ENCODE measurements around the gene PSMD14. TPM values are rescaled to one million over a fixed set of nuclear protein-coding genes. Genes with fewer than 3 reads are reported as not detected.
"Not testable (repeated sequence)": the region's sequence is repeated elsewhere in the genome, so short reads cannot be mapped to it uniquely, and the experiment has no call there.

Gene PSMD14
- total RNA-seq, 2 experiments from 2014 or later: 84.2 to 89.8 TPM

DNA sequence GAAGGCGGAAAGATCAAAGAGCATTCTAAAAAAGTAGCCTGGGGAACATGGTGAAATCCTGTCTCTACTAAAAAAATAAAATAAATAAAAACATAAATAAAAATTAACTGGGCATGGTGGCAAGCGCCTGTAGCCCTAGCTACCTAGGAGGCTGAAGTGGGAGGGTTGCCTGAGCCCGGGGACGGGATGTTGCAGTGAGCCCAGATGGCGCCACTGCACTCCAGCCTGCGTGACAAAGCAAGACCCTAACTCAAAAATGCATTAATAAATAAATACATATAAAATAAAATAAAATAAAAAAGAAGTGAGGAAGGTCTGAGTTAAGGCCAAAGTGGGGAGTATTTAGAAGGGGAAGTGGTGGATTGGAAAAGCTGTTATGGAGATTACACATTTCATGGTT is 1.3 kb upstream of the PSMD14 start:
- DNase-seq: no peak
- Mint-ChIP-seq H3K27me3 (peaks cover 3% of the 10 kb centered on the region), H3K27ac (no peak overlapping the region), H3K4me1 (ENCODE audit: low read depth) (peaks cover 28% of the 10 kb centered on the region), H3K36me3 (peaks cover 19% of the 10 kb centered on the region), H3K9me3 (peaks cover 13% of the 10 kb centered on the region), H3K4me3 (peak overlapping the region; percentile 91)
- CTCF ChIA-PET: interaction anchor here (0.9 kb wide), 1 partner anchor 33 kb away, joined by 4 read pairs; no protein-coding TSS in a partner anchor
- intact Hi-C loops (cut with micrococcal nuclease): loop anchor here (5.0 kb wide), 1 partner anchor 110 kb away; the partner anchor contains the start of gene TBR1
- POLR2A ChIA-PET: no interaction called here

DNA sequence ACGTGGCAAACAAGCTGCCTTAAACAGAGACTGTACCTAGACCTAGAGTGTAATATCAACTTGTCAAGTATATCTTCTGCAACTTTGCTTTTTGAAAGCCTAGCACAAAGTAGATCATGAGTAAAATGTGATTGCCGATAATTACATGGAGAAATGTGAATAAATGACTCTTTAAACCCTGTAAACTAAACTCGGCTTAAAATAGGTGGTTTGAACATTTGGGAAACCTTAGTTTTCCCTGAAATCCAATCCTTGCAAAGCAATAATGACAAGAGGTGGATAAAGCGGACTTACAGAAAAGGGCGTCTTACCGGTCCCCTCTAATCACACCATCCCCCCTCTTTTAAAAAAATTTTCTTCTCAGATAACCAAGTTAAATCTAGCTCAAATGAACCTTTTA is 549 bp upstream of the PSMD14 start:
- DNase-seq: no peak
- peaks cover under 1% of the 10 kb centered on the region for H3K27me3 Mint-ChIP-seq
- intact Hi-C loops (cut with micrococcal nuclease): loop anchor here (1.0 to 5.0 kb wide), 8 partner anchors 63 to 1011 kb away; partner anchors contain the start of genes IFIH1, TANK and TBR1
- peak overlapping the region; percentile 92 for H3K27ac Mint-ChIP-seq
- POLR2A ChIA-PET: interaction anchor here (0.6 to 1.0 kb wide), 4 partner anchors 11 to 76 kb away, joined by 3 to 4 read pairs (median 3); no protein-coding TSS in a partner anchor
- peaks cover 33% of the 10 kb centered on the region for H3K4me1 Mint-ChIP-seq (ENCODE audit: low read depth)
- CTCF ChIA-PET: interaction anchor here (0.7 kb wide), 1 partner anchor 34 kb away, joined by 3 read pairs; no protein-coding TSS in a partner anchor
- peak overlapping the region; percentile 91 for H3K4me3 Mint-ChIP-seq
- H3K9me3 Mint-ChIP-seq: peaks cover 11% of the 10 kb centered on the region
- H3K36me3 Mint-ChIP-seq: peaks cover 19% of the 10 kb centered on the region

- POLR2A ChIA-PET: no interaction called here
- peaks cover 29% of the 10 kb centered on the region for H3K36me3 Mint-ChIP-seq
- CTCF ChIA-PET: no interaction called here
Observed at GRCh38 chr2:161312996-161313395, 4.8 kb downstream of the PSMD14 start.

DNA sequence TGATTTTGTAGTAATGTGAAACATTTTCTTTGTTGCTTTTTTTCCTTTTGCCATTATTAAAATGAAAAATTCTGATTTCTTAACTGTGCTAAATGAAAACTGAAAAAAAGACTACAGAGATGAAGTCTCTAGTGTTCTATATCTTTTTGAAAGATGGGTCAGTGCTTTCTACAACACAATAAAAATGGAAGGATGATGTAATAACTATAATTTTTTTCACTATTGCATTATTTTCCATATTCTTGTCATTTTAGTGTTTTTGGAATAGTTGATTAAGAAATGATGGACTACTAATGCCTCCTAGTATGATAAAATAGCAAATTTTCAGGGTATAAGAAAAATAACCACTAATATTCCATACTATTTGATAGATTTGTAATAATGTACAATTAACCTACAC is 7.2 kb downstream of the PSMD14 start:
- Mint-ChIP-seq H3K4me3 (no peak overlapping the region), H3K36me3 (peaks cover 22% of the 10 kb centered on the region), H3K9me3 (no peaks in the 10 kb centered on the region), H3K27me3 (no peaks in the 10 kb centered on the region), H3K4me1 (ENCODE audit: low read depth) (peaks cover 36% of the 10 kb centered on the region), H3K27ac (no peak overlapping the region)
- intact Hi-C loops (cut with micrococcal nuclease): no loop called here
- no peak for DNase-seq
- ChIA-PET POLR2A (no interaction called here), CTCF (no interaction called here)

More at GRCh38 chr2:161312996-161313395, 4.8 kb downstream of the PSMD14 start:
- no peak overlapping the region for H3K4me3 Mint-ChIP-seq
- H3K27ac Mint-ChIP-seq: no peak overlapping the region
- intact Hi-C loops (cut with micrococcal nuclease): no loop called here
- H3K9me3 Mint-ChIP-seq: no peaks in the 10 kb centered on the region
- no peaks in the 10 kb centered on the region for H3K27me3 Mint-ChIP-seq
- no peak for DNase-seq
- H3K4me1 Mint-ChIP-seq (ENCODE audit: low read depth): peaks cover 49% of the 10 kb centered on the region

GRCh38 chr2:161316701-161317100 is 8.5 kb downstream of the PSMD14 start:
- Mint-ChIP-seq H3K27ac (no peak overlapping the region), H3K36me3 (peaks cover 25% of the 10 kb centered on the region), H3K4me1 (ENCODE audit: low read depth) (peaks cover 31% of the 10 kb centered on the region), H3K27me3 (no peaks in the 10 kb centered on the region), H3K9me3 (no peaks in the 10 kb centered on the region), H3K4me3 (no peak overlapping the region)
- ChIA-PET CTCF (interaction anchor here (0.5 kb wide), 1 partner anchor 44 kb away, joined by 3 read pairs; no protein-coding TSS in a partner anchor), POLR2A (no interaction called here)
- DNase-seq: no peak
- intact Hi-C loops (cut with micrococcal nuclease): no loop called here

- Mint-ChIP-seq H3K4me1 (ENCODE audit: low read depth) (peaks cover 4% of the 10 kb centered on the region), H3K9me3 (no peaks in the 10 kb centered on the region), H3K27ac (no peak overlapping the region), H3K27me3 (no peaks in the 10 kb centered on the region), H3K36me3 (peaks cover 46% of the 10 kb centered on the region), H3K4me3 (no peak overlapping the region)
- CTCF ChIA-PET: interaction anchor here (1.0 to 1.5 kb wide), 2 partner anchors 56 to 99 kb away, joined by 4 read pairs; no protein-coding TSS in a partner anchor
- POLR2A ChIA-PET: no interaction called here
- DNase-seq: no peak
- intact Hi-C loops (cut with micrococcal nuclease): no loop called here
Observed at GRCh38 chr2:161321944-161322648, 13.9 kb downstream of the PSMD14 start.

DNA sequence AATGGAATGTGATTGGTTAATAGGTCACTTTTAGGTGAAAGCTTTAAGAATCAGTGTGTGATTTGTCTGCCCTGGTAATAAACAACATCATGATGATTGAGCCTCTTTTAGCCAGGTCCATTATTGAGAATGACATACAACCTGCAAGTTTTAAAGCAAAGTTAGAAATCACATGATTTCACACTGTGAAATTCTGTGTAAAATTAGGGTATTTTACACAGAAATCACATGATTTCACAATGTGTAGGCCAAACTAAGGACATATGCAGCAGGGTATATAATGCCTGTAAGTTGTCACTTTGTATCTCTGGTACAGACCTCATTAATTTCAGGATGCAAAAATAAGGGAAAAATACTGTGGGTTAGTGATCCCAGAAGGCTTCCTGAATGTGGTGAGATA is 16.7 kb downstream of the PSMD14 start:
- POLR2A ChIA-PET: no interaction called here
- Mint-ChIP-seq H3K27ac (no peak overlapping the region), H3K36me3 (peaks cover 44% of the 10 kb centered on the region), H3K4me3 (no peak overlapping the region), H3K27me3 (no peaks in the 10 kb centered on the region), H3K4me1 (ENCODE audit: low read depth) (peaks cover 2% of the 10 kb centered on the region), H3K9me3 (no peaks in the 10 kb centered on the region)
- CTCF ChIA-PET: no interaction called here
- intact Hi-C loops (cut with micrococcal nuclease): no loop called here
- DNase-seq: no peak

DNA sequence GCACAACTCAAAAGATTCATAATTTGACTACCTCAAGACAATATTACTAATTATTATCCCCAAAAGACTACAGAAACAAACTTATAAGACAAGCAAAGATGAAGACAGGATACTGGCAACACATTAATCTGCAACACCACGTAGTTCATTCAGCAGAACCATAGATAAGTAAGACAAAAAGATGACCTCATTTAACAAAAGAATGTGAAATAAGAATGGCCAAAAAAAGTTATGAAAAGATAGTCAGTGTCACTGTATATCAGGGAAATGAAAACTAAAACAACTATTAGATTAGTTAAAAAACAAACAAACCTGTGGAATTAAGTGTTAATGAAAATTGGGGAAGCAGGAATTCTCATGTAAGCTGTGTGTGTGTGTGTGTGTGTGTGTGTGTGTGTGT is 19.4 kb downstream of the PSMD14 start:
- H3K4me1 Mint-ChIP-seq (ENCODE audit: low read depth): peaks cover 2% of the 10 kb centered on the region
- peaks cover 37% of the 10 kb centered on the region for H3K36me3 Mint-ChIP-seq
- ChIA-PET CTCF (no interaction called here), POLR2A (no interaction called here)
- no peak for DNase-seq
- no peak overlapping the region for H3K4me3 Mint-ChIP-seq
- H3K9me3 Mint-ChIP-seq: no peaks in the 10 kb centered on the region
- no peaks in the 10 kb centered on the region for H3K27me3 Mint-ChIP-seq
- no peak overlapping the region for H3K27ac Mint-ChIP-seq
- intact Hi-C loops (cut with micrococcal nuclease): no loop called here

- ChIA-PET POLR2A (interaction anchor here (0.8 kb wide), 1 partner anchor 48 kb away, joined by 3 read pairs; no protein-coding TSS in a partner anchor), CTCF (interaction anchor here (0.6 kb wide), 1 partner anchor 216 kb away, joined by 3 read pairs; no protein-coding TSS in a partner anchor)
- DNase-seq: no peak
- intact Hi-C loops (cut with micrococcal nuclease): no loop called here
- Mint-ChIP-seq H3K27me3 (no peaks in the 10 kb centered on the region), H3K4me1 (ENCODE audit: low read depth) (peaks cover 2% of the 10 kb centered on the region), H3K4me3 (no peak overlapping the region), H3K9me3 (no peaks in the 10 kb centered on the region), H3K36me3 (peaks cover 13% of the 10 kb centered on the region), H3K27ac (no peak overlapping the region)
Observed at GRCh38 chr2:161332371-161332967, 24.2 kb downstream of the PSMD14 start.

DNA sequence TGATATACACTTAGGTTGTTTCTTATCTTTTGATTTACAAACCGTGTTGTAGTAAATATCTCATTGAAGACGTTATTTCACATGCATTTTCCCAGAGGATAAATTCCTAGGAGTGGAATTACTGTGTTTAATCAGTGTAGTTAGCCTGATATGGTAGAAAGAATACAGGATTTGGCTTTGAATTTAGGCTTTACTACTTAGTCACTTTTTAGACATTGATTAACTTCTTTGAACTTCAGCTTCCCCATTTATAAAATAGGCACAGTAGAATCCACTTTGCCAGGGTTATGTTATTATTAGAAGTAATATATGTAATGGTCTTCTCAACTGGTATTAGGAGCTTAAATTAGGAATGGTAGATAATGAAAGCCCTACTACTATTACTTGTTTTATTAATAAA is 27.4 kb downstream of the PSMD14 start:
- Mint-ChIP-seq H3K9me3 (no peaks in the 10 kb centered on the region), H3K4me1 (ENCODE audit: low read depth) (peaks cover 5% of the 10 kb centered on the region)

DNA sequence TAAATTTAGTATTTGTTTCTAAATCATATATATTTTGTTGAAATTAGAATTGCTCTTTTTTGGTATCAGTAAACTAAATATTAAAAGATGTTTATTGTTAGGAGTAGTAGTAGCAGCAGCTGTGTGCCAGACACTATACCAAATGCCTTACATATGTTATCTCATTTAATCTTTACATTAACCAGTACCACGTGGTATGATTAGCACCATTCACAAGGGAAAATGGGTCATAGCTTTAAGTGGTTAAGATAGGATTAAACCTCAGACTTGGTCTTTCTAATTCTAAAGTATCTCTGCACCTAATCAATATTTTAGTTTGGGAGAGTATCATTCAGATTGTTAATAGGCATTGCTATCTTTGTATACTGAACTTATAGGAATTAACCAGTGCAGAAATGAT is 29.0 kb downstream of the PSMD14 start:
- H3K4me3 Mint-ChIP-seq: no peak overlapping the region
- intact Hi-C loops (cut with micrococcal nuclease): no loop called here
- CTCF ChIA-PET: no interaction called here
- H3K4me1 Mint-ChIP-seq (ENCODE audit: low read depth): peaks cover 5% of the 10 kb centered on the region
- H3K27ac Mint-ChIP-seq: no peak overlapping the region
- no peak for DNase-seq
- H3K9me3 Mint-ChIP-seq: no peaks in the 10 kb centered on the region
- H3K36me3 Mint-ChIP-seq: peaks cover 26% of the 10 kb centered on the region
- POLR2A ChIA-PET: no interaction called here
- H3K27me3 Mint-ChIP-seq: no peaks in the 10 kb centered on the region

More for the DNA sequence above, 27.4 kb downstream of the PSMD14 start:
- intact Hi-C loops (cut with micrococcal nuclease): no loop called here
- ChIA-PET POLR2A (no interaction called here), CTCF (no interaction called here)
- no peak for DNase-seq
- no peak overlapping the region for H3K4me3 Mint-ChIP-seq
- peaks cover 20% of the 10 kb centered on the region for H3K36me3 Mint-ChIP-seq
- no peaks in the 10 kb centered on the region for H3K27me3 Mint-ChIP-seq
- no peak overlapping the region for H3K27ac Mint-ChIP-seq

DNA sequence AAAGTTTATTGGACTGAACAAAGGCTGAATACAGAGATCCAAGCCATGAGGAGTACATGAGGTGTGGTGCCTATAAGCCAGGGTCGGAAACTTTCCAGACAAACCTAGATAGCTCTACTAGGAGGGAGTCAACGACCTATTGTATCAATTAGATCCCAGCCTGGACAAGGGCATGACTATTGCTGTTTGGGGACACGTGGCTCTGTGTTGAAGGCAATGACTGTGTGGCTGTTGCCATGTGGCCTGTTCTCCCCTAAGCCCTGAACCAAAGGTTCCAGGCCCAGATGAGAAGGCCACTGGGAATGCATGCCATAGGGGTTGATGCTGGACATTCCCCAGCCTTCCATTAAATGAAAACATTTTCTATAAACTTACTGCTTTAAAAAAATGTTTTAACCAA is 31.3 kb downstream of the PSMD14 start:
- H3K36me3 Mint-ChIP-seq: peaks cover 33% of the 10 kb centered on the region
- POLR2A ChIA-PET; H3K4me1 Mint-ChIP-seq (ENCODE audit: low read depth); H3K9me3 Mint-ChIP-seq; intact Hi-C loops (cut with micrococcal nuclease); H3K27me3 Mint-ChIP-seq; H3K27ac Mint-ChIP-seq; H3K4me3 Mint-ChIP-seq; DNase-seq; CTCF ChIA-PET: not testable (repeated sequence)
